Sciatic nerve (tissue), 2 donors: ENCODE measurements around the gene SLC18A2. TPM values are rescaled to one million over a fixed set of nuclear protein-coding genes. Genes with fewer than 3 reads are reported as not detected.
"Not testable (repeated sequence)": the region's sequence is repeated elsewhere in the genome, so short reads cannot be mapped to it uniquely, and the experiment has no call there.

Experiments used
- ATAC-seq: fragments of 200-7000 bp; cut with Tn5 transposase; one replicate; pipeline ENCODE4 v1.9.1; 2020; ENCODE audit warnings: mild to moderate bottlenecking, moderate library complexity
- DNase-seq: peaks from one replicate; pipeline ENCODE4 v3.0.0-alpha.2; 2020; ENCODE audit warnings: low spot score
- intact Hi-C: fragments of 100-400 bp; cut with DNase I; formaldehyde crosslinking; loops from one replicate; pipeline ENCODE4 v1.14.2; 2022
- total RNA-seq: library from RNA; stranded (reverse); fragmentation: NEBNext Ultra II Directional; extraction: Animal tissue kit (Norgen Biotek cat#: 25700); gene quantifications from one replicate; pipeline ENCODE4 v1.2.1, GENCODE V29; 2021
- donor health status: DM: no; HTN: no; CAD: no.
- donor health status: DM: no; HTN: no; CAD: no.

Gene SLC18A2
- total RNA-seq, 1 donor from 2014 or later: 1.2 TPM

GRCh38 chr10:117294039-117294645, 53.2 kb downstream of the SLC18A2 start:
- intact Hi-C loops: no loop called here
- DNase-seq (no peak), ATAC-seq (no peak)

DNA sequence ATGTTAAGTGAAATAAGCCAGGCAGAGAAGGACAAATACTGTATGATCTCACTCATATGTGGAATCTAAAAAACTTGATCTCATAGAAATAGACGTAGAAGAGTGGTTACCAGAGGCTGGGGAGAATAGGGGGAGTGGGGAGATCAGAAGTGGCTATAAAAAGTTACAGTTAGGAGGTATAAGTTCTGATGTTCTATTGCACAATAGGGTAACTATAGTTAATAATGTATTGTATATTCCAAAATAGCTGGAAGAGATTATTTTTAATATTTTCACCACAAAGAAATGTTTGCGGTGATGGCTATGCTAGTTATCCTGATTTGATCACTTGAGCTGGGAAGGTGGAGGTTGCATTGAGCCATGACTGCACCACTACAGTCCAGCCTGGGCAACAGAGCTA, 53.8 kb downstream of the SLC18A2 start:
- no peak for ATAC-seq
- intact Hi-C loops: no loop called here
- DNase-seq: no peak

- ATAC-seq (no peak), DNase-seq (no peak)
- intact Hi-C loops: no loop called here
Measured at GRCh38 chr10:117298219-117298618, 57.3 kb downstream of the SLC18A2 start.

DNA sequence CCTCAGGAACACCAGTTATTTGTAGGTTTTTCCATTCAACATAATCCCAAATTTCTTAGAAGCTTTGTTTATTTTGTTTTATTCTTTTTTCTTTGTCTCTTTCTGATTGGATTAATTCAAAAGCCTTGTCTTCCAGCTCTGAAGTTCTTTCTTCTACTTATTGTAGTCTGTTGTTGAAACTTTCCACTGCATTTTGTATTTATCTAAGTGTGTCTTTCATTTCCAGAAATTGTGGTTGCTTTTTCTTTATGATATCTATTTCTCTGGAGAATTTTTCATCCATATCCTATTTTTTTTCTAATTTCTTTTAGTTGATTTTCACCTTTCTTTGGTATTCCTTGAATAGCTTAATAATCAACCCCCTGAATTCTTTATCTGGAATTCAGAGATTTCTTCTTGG, 58.5 kb downstream of the SLC18A2 start:
- ATAC-seq: no peak
- no peak for DNase-seq
- intact Hi-C loops: no loop called here

DNA sequence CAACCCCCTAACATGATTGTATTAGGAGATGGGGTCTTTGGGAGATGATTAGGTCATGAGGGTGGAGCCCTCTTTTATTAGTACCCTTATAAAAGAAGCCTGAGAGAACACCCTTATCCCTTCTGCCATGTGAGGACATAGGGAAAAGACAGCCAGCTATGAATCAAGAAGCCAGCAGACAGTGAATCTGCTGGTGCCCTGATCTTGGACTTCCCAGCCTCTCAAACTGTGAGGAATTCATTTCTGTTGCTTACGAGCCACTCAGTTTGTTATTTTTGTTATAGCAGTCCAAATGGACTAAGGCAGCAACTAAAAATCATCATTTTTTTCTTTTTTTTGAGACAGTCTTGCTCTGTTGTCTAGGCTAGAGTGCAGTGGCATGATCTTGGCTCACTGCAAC, 59.8 kb downstream of the SLC18A2 start:
- ATAC-seq (no peak), DNase-seq (no peak)
- intact Hi-C loops: no loop called here

DNA sequence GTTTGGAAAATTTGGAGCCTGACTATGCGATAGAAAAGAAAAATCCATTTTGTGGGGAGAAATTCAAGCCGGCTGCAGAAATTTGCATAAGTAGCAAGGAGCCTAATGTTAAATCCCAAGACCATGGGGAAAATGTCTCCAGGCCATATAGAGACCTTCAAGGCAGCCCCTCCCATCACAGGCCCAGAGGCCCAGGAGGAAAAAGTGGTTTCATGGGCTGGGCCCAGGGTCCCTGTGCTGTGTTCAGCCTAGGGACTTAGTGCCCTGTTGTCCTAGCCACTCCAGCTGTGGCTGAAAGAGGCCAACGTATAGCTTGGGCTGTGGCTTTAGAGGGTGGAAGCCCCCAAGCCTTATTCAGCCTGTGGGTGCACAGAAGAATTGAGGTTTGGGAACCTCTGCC, 62.5 kb downstream of the SLC18A2 start:
- ATAC-seq, intact Hi-C loops, DNase-seq: not testable (repeated sequence)

DNA sequence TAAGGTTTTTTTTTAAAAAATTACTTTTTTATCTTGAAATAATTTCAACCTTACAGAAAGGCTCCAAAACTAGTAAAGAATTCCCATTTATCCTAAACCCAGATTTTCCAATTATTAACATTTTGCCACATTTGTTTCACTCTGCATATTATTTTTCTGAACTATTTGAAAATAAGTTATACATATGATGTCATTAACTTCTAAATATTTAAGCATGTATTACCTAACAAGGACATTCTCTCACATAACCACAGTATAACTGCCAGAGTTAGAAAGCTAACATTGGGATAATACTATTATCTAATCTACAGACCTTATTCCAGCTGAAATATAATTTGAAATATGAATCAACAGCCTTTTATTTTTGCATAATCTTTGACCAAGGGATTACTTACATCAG, 65.8 kb downstream of the SLC18A2 start:
- intact Hi-C loops: no loop called here
- DNase-seq (no peak), ATAC-seq (no peak)

DNA sequence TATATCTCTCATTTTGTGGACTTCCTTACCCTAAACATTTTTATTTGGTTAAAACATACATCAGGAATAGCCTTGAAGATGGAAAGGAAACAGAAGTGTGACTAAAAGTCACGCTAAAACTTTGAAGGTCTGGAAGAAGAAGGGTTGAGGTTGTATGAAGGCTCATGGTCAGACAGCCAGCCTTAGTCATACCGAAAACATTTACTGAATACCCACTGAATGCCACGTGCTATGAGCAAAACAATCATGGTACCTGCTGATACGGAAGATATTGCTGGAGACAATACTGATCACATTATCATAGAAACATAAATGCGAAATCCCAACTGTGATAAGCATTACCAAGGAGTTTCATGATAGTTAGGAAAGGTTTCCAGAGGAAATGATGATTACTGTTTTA, 70.3 kb downstream of the SLC18A2 start:
- no peak for DNase-seq
- intact Hi-C loops: no loop called here
- ATAC-seq: no peak

GRCh38 chr10:117312430-117312829, 71.5 kb downstream of the SLC18A2 start:
- intact Hi-C loops: no loop called here
- ATAC-seq (no peak), DNase-seq (no peak)

DNA sequence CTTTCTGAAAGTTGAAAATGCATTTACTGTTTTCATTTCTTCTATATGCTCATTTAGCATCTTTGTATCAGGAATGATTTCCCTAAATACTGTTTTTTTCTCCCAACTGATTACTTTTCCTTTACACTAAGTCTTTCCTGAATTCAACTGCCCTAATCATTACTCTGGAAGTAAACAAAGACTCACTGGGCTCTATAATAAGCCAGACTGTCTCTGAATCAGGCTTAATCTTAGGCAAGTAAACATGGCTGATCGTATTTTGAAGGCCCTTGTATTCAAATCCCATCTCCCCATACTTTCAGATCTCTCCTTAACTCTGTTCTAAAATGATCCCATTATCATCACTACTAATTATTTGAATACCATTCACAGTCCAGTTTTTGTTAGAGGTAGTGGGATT, 72.7 kb downstream of the SLC18A2 start:
- no peak for ATAC-seq
- intact Hi-C loops: no loop called here
- no peak for DNase-seq

DNA sequence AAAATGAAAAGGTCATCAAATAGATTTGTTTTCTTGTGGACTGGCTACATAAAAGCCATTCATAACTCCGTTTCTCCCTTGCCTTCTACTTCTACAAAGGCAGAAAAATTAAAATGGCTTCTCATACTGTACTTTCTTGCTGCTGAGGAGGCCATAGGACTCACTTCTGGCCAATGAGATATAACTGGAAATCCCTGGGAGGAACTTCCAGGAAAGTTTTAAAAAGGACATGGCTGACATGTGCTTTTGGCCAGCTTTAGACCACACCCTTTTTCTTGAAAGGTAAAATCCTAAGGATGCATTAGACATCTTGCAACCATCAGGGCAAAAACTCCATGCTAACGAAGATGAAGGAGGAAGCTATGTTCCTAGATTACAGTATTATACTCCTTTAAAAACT, 75.8 kb downstream of the SLC18A2 start:
- no peak for DNase-seq
- no peak for ATAC-seq
- intact Hi-C loops: no loop called here

GRCh38 chr10:117318909-117319308, 78.0 kb downstream of the SLC18A2 start:
- DNase-seq (no peak), ATAC-seq (no peak)
- intact Hi-C loops: no loop called here

GRCh38 chr10:117320050-117320665, 79.2 kb downstream of the SLC18A2 start:
- intact Hi-C loops: loop anchor here (10.0 kb wide), 1 partner anchor 95 kb away; no protein-coding TSS in a partner anchor
- DNase-seq: no peak
- no peak for ATAC-seq

GRCh38 chr10:117322260-117322659, 81.3 kb downstream of the SLC18A2 start:
- no peak for DNase-seq
- no peak for ATAC-seq
- intact Hi-C loops: loop anchor here (10.0 kb wide), 1 partner anchor 97 kb away; no protein-coding TSS in a partner anchor

- ATAC-seq: no peak
- intact Hi-C loops: loop anchor here (10.0 kb wide), 1 partner anchor 100 kb away; no protein-coding TSS in a partner anchor
- DNase-seq: no peak
Measured at GRCh38 chr10:117324367-117324766, 83.5 kb downstream of the SLC18A2 start.

DNA sequence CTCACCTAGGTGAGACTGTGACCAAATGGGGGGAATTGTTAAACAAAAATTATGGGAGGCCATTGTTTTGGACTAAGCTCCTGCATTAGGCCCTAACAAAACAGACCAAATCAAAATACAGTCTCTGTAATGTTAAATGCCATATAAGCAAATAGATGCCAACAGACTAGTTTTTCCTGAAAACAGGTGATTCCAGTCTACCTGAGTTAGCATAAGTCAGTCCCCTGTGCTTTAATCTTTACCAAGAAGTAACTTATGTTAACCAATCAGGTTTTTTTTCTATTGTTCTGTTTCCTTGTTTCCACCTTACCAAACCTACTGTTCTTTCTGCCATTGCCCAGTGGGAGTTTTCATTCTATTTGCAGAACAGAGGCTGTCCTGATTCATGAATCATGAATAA, 86.3 kb downstream of the SLC18A2 start:
- ATAC-seq (no peak), DNase-seq (no peak)
- intact Hi-C loops: loop anchor here (10.0 kb wide), 1 partner anchor 102 kb away; no protein-coding TSS in a partner anchor

Other genes starting within 250 kb of the SLC18A2 start
- gene SHTN1, start 235.9 kb upstream of the SLC18A2 start, total RNA-seq: 23.2 TPM
- gene VAX1, start 102.8 kb upstream of the SLC18A2 start, total RNA-seq: not detected
- not detected for gene KCNK18, start 43.6 kb upstream of the SLC18A2 start, total RNA-seq
- 55.2 TPM for gene PDZD8, start 134.3 kb downstream of the SLC18A2 start, total RNA-seq